Karpas-422 (cell line): ENCODE results near the gene DAP3. TPM values are rescaled to one million over a fixed set of nuclear protein-coding genes. Genes with fewer than 3 reads are reported as not detected.
A peak's percentile ranks its signal among the peaks of the same experiment; 100 is the strongest.
"Not testable (repeated sequence)": the region's sequence is repeated elsewhere in the genome, so short reads cannot be mapped to it uniquely, and the experiment has no call there.

Experiments
- DNase-seq: peaks from one replicate; pipeline ENCODE4 v3.0.0-alpha.2; 2015
- H2AFZ ChIP-seq: fragments of 200-600 bp; sonication (generic); 2 replicates; pipeline ENCODE4 v1.6.1; 2014; ENCODE audit warnings: antibody characterized with exemption, low read length, mixed read lengths
- H3K27ac ChIP-seq: fragments of 200-600 bp; sonication (generic); 2 replicates; pipeline ENCODE4 v1.5.1; 2014; ENCODE audit warnings: mild to moderate bottlenecking, low read length, moderate library complexity
- H3K27me3 ChIP-seq: fragments of 200-600 bp; sonication (generic); 2 replicates; pipeline ENCODE4 v1.6.1; 2014; ENCODE audit warnings: low read length, mixed read lengths
- H3K36me3 ChIP-seq: fragments of 200-600 bp; sonication (generic); 2 replicates; pipeline ENCODE4 v1.6.1; 2014; ENCODE audit warnings: low read length, mixed read lengths; ENCODE audit not compliant: insufficient read depth
- H3K4me1 ChIP-seq: fragments of 200-600 bp; sonication (generic); 2 replicates; pipeline ENCODE4 v1.6.1; 2014; ENCODE audit warnings: mild to moderate bottlenecking, low read length, mixed read lengths
- H3K4me2 ChIP-seq: fragments of 200-600 bp; sonication (generic); 2 replicates; pipeline ENCODE4 v1.6.1; 2014; ENCODE audit warnings: low read length, low read depth, mild to moderate bottlenecking; ENCODE audit not compliant: poor library complexity, severe bottlenecking
- H3K4me3 ChIP-seq: fragments of 200-600 bp; sonication (generic); 2 replicates; pipeline ENCODE4 v1.5.1; 2014; ENCODE audit warnings: mild to moderate bottlenecking, antibody characterized with exemption, low read length, mixed read lengths
- H3K79me2 ChIP-seq: fragments of 200-600 bp; sonication (generic); 2 replicates; pipeline ENCODE4 v1.6.1; 2014; ENCODE audit warnings: mild to moderate bottlenecking, low read length, mixed read lengths
- H3K9ac ChIP-seq: fragments of 200-600 bp; sonication (generic); 2 replicates; pipeline ENCODE4 v1.6.0; 2014; ENCODE audit warnings: low read length
- H3K9me2 ChIP-seq: fragments of 200-600 bp; sonication (generic), shearing (Covaris generic); replicated peaks from 2 replicates; pipeline ENCODE4 v1.6.0; 2014; ENCODE audit warnings: mild to moderate bottlenecking, low read length, moderate library complexity; ENCODE audit not compliant: insufficient read depth
- H3K9me3 ChIP-seq: fragments of 300-700, 200-600 bp; sonication (generic); 2 replicates; pipeline ENCODE4 v1.6.1; 2014; ENCODE audit warnings: low read length, mixed read lengths
- H4K20me1 ChIP-seq: fragments of 200-600 bp; sonication (generic); 2 replicates; pipeline ENCODE4 v1.6.1; 2014; ENCODE audit warnings: mild to moderate bottlenecking, antibody characterized with exemption, low read length, low read depth; ENCODE audit not compliant: insufficient read depth
- total RNA-seq: library from RNA; depleted of rRNA; stranded (reverse); fragments of >200 nt; shearing (Covaris generic); gene quantifications from 2 replicates; pipeline ENCODE4 v1.2.3, GENCODE V29; 2014; ENCODE audit warnings: low replicate concordance

The DAP3 gene
- total RNA-seq, 1 experiment from 2014 or later, result 102 TPM

DNA sequence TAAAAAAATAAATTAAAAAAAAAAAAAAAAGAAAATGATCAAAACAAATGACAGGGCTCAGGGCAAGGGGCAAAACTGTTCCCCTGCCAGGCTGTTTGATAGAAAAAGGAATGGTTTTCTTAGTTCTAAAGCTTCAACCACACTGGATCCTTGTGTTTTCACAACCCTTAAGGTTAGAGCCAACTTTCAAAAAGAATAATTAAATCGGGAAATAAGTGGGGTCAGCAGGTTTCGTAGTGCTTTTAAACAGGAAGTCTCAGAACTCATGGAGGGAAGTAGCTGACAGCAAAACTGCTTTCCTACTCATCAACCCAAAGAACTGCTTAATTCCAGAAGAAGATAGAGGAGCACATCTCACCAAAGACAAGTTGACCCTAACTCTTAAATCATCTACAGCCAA, 12.8 kb downstream of the DAP3 start:
- H3K27ac ChIP-seq, H2AFZ ChIP-seq, H3K36me3 ChIP-seq, H3K9me3 ChIP-seq, DNase-seq, H3K27me3 ChIP-seq, H4K20me1 ChIP-seq, H3K4me2 ChIP-seq, H3K9me2 ChIP-seq, H3K9ac ChIP-seq, H3K4me3 ChIP-seq, H3K4me1 ChIP-seq: not testable (repeated sequence)
- peaks cover 81% of the 10 kb centered on the region for H3K79me2 ChIP-seq

DNA sequence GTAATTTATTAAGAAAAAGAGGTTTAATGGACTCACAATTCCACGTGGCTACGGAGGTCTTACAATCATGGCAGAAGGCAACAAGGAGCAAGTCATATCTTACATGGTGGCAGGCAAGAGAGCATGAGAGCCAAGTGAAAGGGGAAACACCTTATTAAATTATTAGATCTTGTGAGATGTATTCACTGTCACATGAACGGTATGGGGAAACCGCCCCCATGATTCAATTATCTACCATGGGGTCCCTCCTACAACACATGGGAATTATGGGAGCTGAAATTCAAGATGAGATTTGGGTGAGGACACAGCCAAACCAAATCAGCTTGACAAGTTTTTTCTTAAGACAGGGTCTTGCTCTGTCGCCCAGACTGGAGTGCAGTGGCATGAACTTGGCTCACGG, 14.3 kb downstream of the DAP3 start:
- no peaks in the 10 kb centered on the region for H3K9me3 ChIP-seq

DNA sequence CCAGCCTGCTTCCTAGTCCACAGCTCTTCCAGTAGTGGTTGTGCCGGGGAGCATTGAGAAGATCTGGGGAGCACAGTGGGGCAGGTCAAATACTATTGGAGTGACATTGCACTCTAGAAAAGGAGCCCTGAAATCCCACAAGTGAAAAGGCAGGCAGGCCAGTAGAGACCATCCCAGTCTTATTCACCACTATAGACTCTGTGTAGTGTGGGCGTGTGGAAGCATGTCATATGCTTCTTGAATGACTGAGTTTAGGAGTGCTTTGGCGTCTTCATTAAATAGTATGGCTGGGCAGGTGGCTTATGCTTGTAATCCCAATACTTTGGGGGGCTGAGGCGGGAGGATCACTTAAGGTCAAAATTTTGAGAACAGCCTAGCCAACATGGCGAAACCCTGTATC, 15.5 kb downstream of the DAP3 start:
- H3K9me3 ChIP-seq, H3K27me3 ChIP-seq, H3K27ac ChIP-seq, DNase-seq, H2AFZ ChIP-seq, H3K4me2 ChIP-seq, H3K4me3 ChIP-seq, H3K9ac ChIP-seq, H4K20me1 ChIP-seq, H3K4me1 ChIP-seq, H3K9me2 ChIP-seq, H3K36me3 ChIP-seq: not testable (repeated sequence)
- peaks cover 79% of the 10 kb centered on the region for H3K79me2 ChIP-seq

More for the DNA sequence above, 14.3 kb downstream of the DAP3 start:
- peaks cover 79% of the 10 kb centered on the region for H3K79me2 ChIP-seq
- no peaks in the 10 kb centered on the region for H3K36me3 ChIP-seq
- H3K4me3 ChIP-seq, result no peak overlapping the region
- H3K27me3 ChIP-seq, result no peaks in the 10 kb centered on the region
- H3K27ac ChIP-seq, result no peak overlapping the region
- no peaks in the 10 kb centered on the region for H4K20me1 ChIP-seq
- H2AFZ ChIP-seq, result no peak overlapping the region
- no peaks in the 10 kb centered on the region for H3K4me1 ChIP-seq
- H3K9ac ChIP-seq, result no peak overlapping the region
- H3K4me2 ChIP-seq, result no peak overlapping the region
- no peaks in the 10 kb centered on the region for H3K9me2 ChIP-seq
- no peak for DNase-seq

GRCh38 chr1:155706139-155706538, 17.2 kb downstream of the DAP3 start:
- H2AFZ ChIP-seq, result no peak overlapping the region
- peaks cover 76% of the 10 kb centered on the region for H3K79me2 ChIP-seq
- DNase-seq, result no peak
- no peaks in the 10 kb centered on the region for H3K9me3 ChIP-seq
- no peaks in the 10 kb centered on the region for H4K20me1 ChIP-seq
- no peak overlapping the region for H3K4me3 ChIP-seq
- H3K9me2 ChIP-seq, result no peaks in the 10 kb centered on the region
- H3K27me3 ChIP-seq, result no peaks in the 10 kb centered on the region
- H3K9ac ChIP-seq, result no peak overlapping the region
- H3K27ac ChIP-seq, result no peak overlapping the region
- H3K4me2 ChIP-seq, result no peak overlapping the region
- peaks cover 12% of the 10 kb centered on the region for H3K36me3 ChIP-seq
- no peaks in the 10 kb centered on the region for H3K4me1 ChIP-seq

- H3K36me3 ChIP-seq, result peaks cover 26% of the 10 kb centered on the region
- H3K27ac ChIP-seq, result no peak overlapping the region
- H3K4me3 ChIP-seq, result no peak overlapping the region
- DNase-seq, result no peak
- H3K9me3 ChIP-seq, result no peaks in the 10 kb centered on the region
- no peak overlapping the region for H3K9ac ChIP-seq
- no peak overlapping the region for H3K4me2 ChIP-seq
- H3K9me2 ChIP-seq, result no peaks in the 10 kb centered on the region
- H3K4me1 ChIP-seq, result no peaks in the 10 kb centered on the region
- no peaks in the 10 kb centered on the region for H3K27me3 ChIP-seq
- peaks cover 70% of the 10 kb centered on the region for H3K79me2 ChIP-seq
- no peaks in the 10 kb centered on the region for H4K20me1 ChIP-seq
- no peak overlapping the region for H2AFZ ChIP-seq
Observed at GRCh38 chr1:155709391-155709790, 20.5 kb downstream of the DAP3 start.

DNA sequence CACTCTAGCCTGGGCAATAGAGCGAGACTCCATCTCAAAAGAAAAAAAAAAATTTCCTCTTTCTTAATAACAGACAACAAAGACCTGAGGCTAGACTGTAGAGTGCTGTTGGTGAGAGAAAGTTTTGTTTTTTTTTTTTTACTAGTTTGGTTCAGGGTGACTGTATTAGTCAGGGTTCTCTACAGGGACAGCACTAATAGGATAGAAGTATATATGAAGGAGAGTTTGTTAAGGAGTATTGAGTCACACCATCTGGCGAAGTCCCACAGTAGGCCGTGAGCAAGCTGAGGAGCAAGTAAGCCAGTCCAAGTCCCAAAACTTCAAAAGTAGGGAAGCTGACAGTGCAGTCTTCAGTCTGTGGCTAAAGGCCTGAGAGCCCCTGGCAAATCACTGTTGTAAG, 22.6 kb downstream of the DAP3 start:
- peaks cover 66% of the 10 kb centered on the region for H3K79me2 ChIP-seq
- H3K36me3 ChIP-seq, result peaks cover 32% of the 10 kb centered on the region

GRCh38 chr1:155712636-155713035, 23.7 kb downstream of the DAP3 start:
- peaks cover 38% of the 10 kb centered on the region for H3K36me3 ChIP-seq

More for the DNA sequence above, 22.6 kb downstream of the DAP3 start:
- H3K9me2 ChIP-seq, H3K4me3 ChIP-seq, H2AFZ ChIP-seq, H3K27me3 ChIP-seq, DNase-seq, H3K9ac ChIP-seq, H3K4me2 ChIP-seq, H3K27ac ChIP-seq, H4K20me1 ChIP-seq, H3K9me3 ChIP-seq: not testable (repeated sequence)
- peaks cover 12% of the 10 kb centered on the region for H3K4me1 ChIP-seq

DNA sequence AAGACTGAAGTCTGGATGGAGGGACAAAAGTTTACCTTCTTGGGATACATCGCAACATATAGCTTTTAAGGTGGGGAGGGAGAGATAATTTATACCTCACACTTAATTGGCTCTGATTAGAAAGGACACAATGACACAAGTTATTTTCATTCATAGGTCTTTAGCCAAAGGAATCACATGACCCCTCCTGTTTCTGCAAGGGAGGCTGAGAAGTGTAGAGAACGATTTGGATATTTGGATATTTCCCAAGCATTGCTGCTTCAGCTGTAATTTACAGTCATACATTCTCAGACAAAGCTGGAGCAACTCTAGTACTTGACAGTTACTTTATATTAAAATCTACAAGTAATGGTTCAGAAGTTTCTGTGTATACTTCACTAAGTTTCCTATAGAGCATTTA, 24.2 kb downstream of the DAP3 start:
- Histone ChIP-seq H3K4me1 (peaks cover 24% of the 10 kb centered on the region), H3K4me3 (no peak overlapping the region), H3K9ac (no peak overlapping the region), H3K27me3 (no peaks in the 10 kb centered on the region), H3K9me2 (no peaks in the 10 kb centered on the region), H3K9me3 (no peaks in the 10 kb centered on the region), H3K36me3 (peaks cover 41% of the 10 kb centered on the region), H3K27ac (no peak overlapping the region), H2AFZ (no peak overlapping the region), H3K79me2 (peaks cover 66% of the 10 kb centered on the region), H3K4me2 (no peak overlapping the region), H4K20me1 (no peaks in the 10 kb centered on the region)
- no peak for DNase-seq

More at GRCh38 chr1:155712636-155713035, 23.7 kb downstream of the DAP3 start:
- H3K27ac ChIP-seq, H3K4me2 ChIP-seq, H4K20me1 ChIP-seq, H2AFZ ChIP-seq, H3K4me3 ChIP-seq, H3K9me2 ChIP-seq, H3K9me3 ChIP-seq, H3K27me3 ChIP-seq, H3K9ac ChIP-seq: not testable (repeated sequence)
- H3K79me2 ChIP-seq, result peaks cover 68% of the 10 kb centered on the region
- peaks cover 24% of the 10 kb centered on the region for H3K4me1 ChIP-seq
- DNase-seq, result peak; percentile 54

GRCh38 chr1:155715056-155715455, 26.2 kb downstream of the DAP3 start:
- Histone ChIP-seq H3K4me1 (peaks cover 24% of the 10 kb centered on the region), H3K36me3 (peaks cover 29% of the 10 kb centered on the region; the same call in 1 of the 2 replicates), H3K79me2 (peaks cover 58% of the 10 kb centered on the region)
- H3K9ac ChIP-seq, H3K9me2 ChIP-seq, H3K4me3 ChIP-seq, H3K27ac ChIP-seq, H4K20me1 ChIP-seq, H2AFZ ChIP-seq, H3K4me2 ChIP-seq, H3K9me3 ChIP-seq, DNase-seq, H3K27me3 ChIP-seq: not testable (repeated sequence)
